K562 (cell line): ENCODE results near the gene LRRC74B. TPM values are rescaled to one million over a fixed set of nuclear protein-coding genes. Genes with fewer than 3 reads are reported as not detected.
A peak's percentile ranks its signal among the peaks of the same experiment; 100 is the strongest.

Experiments
- ATAC-seq: fragments of 200-7000 bp; cut with Tn5 transposase; 3 replicates; pipeline ENCODE4 v1.9.1; 2020; ENCODE audit warnings: moderate library complexity
- BruUV-seq: library from RNA; stranded (reverse); fragments of 400-500 nt; replicated peaks from 2 replicates; lab custom pipeline; 2021; lab: Mats Ljungman, UMichigan
- CTCF ChIA-PET: fragments of 300-600 bp; formaldehyde crosslinking; extraction: SDS; loops from one replicate; lab custom pipeline; 2021; ENCODE audit warnings: low intra/inter-chr PET ratio; lab: Yijun Ruan, JAX
- POLR2A ChIA-PET: fragments of 300-600, 350-650 bp; sonication (Branson Sonifier 250); formaldehyde crosslinking; extraction: SDS; loops from one replicate; lab custom pipeline; 2021; ENCODE audit warnings: antibody characterized with exemption, inconsistent platforms; lab: Yijun Ruan, JAX
- DNase-seq, 4 experiments: peaks; one replicate each; pipeline versions ENCODE4 v3.0.0 to v3.0.0-alpha.2; 2011 to 2018; ENCODE audit warnings: low spot score in 3 of 4, mixed read lengths in 3 of 4; ENCODE audit errors: extremely low read depth in 1 of 4
- FAIRE-seq: peaks from 2 replicates; lab custom pipeline; 2011; peaks lifted over from hg19 to GRCh38; lab: Jason Lieb, UNC
- H2AFZ ChIP-seq: 2 replicates; pipeline ENCODE4 v1.6.0; 2011; ENCODE audit warnings: low read depth, low read length, control low read depth, inconsistent platforms
- H3K27ac ChIP-seq: fragments of 200-600 bp; 3 replicates; pipeline ENCODE4 v1.8.0; 2011; ENCODE audit warnings: low read depth, mild to moderate bottlenecking, control low read depth, inconsistent platforms, low read length, moderate library complexity, mixed read lengths; ENCODE audit errors: extremely low read depth
- H3K27me3 ChIP-seq, 2 experiments: fragments of 300-600 bp in 1 of 2; 2 replicates in 1 of 2; 3 replicates in 1 of 2; pipeline versions ENCODE4 v1.6.0 to v1.8.0; 2011; ENCODE audit warnings: inconsistent platforms in 2 of 2, low read length in 2 of 2, mild to moderate bottlenecking in 1 of 2, mixed read lengths in 1 of 2, moderate library complexity in 1 of 2; ENCODE audit not compliant: control insufficient read depth in 2 of 2, insufficient read depth in 2 of 2
- H3K36me3 ChIP-seq: fragments of 300-600 bp; 3 replicates; pipeline ENCODE4 v1.8.0; 2011; ENCODE audit warnings: mild to moderate bottlenecking, low read length, inconsistent platforms; ENCODE audit not compliant: control insufficient read depth, insufficient read depth
- H3K4me1 ChIP-seq, 2 experiments: fragments of 200-600 bp in 1 of 2; replicated peaks in 1 of 2; 2 replicates in 1 of 2; 3 replicates in 1 of 2; pipeline versions ENCODE4 v1.5.1 to v1.8.0; 2011; ENCODE audit warnings: inconsistent platforms in 2 of 2, low read length in 2 of 2, mild to moderate bottlenecking in 1 of 2, mixed read lengths in 1 of 2, moderate library complexity in 1 of 2; ENCODE audit not compliant: control insufficient read depth in 2 of 2, insufficient read depth in 2 of 2
- H3K4me2 ChIP-seq: 2 replicates; pipeline ENCODE4 v1.6.1; 2011; ENCODE audit warnings: low read length, control low read depth, inconsistent platforms, mixed read lengths; ENCODE audit not compliant: insufficient read depth
- H3K4me3 ChIP-seq: fragments of 200-600 bp; sonication (generic), shearing (Covaris generic); 2 replicates; pipeline ENCODE4 v1.5.1; 2016; ENCODE audit warnings: control low read depth, inconsistent platforms
- H3K79me2 ChIP-seq: fragments of 200-600 bp; 3 replicates; pipeline ENCODE4 v1.8.0; 2011; ENCODE audit warnings: low read length, inconsistent platforms; ENCODE audit not compliant: control insufficient read depth, insufficient read depth
- H3K9ac ChIP-seq, 2 experiments: 2 replicates each; pipeline versions ENCODE4 v1.6.0 to v1.6.1; 2011; ENCODE audit warnings: low read depth in 2 of 2, low read length in 2 of 2, control low read depth in 1 of 2, inconsistent platforms in 1 of 2, mild to moderate bottlenecking in 1 of 2, mixed read lengths in 1 of 2; ENCODE audit not compliant: insufficient read depth in 1 of 2
- H3K9me1 ChIP-seq: one replicate; pipeline ENCODE4 v1.6.0; 2011; ENCODE audit warnings: inconsistent platforms, mild to moderate bottlenecking, low read length, moderate library complexity; ENCODE audit not compliant: control insufficient read depth, insufficient read depth
- H3K9me3 ChIP-seq: replicated peaks from 2 replicates; pipeline ENCODE4 v1.5.1; 2011; ENCODE audit warnings: low read depth, low read length, inconsistent platforms; ENCODE audit not compliant: control insufficient read depth, insufficient read depth
- H4K20me1 ChIP-seq: replicated peaks from 2 replicates; pipeline ENCODE4 v1.6.1; 2011; ENCODE audit warnings: low read length, inconsistent platforms, mixed read lengths; ENCODE audit not compliant: control insufficient read depth, insufficient read depth
- ARID3B ChIP-seq: fragments of 250-450 bp; sonication (Bioruptor Pico); IDR thresholded peaks from 2 replicates; pipeline ENCODE4 v1.4.0; 2020; ENCODE audit warnings: borderline replicate concordance
- ETV6 ChIP-seq, 3 experiments: fragments of 150-350 bp in 1 of 3; sonication (generic) in 1 of 3; formaldehyde crosslinking in 1 of 3; IDR thresholded peaks; 2 replicates each; pipeline versions ENCODE4 v1.6.1 to v1.8.0; 2014 to 2022; ENCODE audit warnings: borderline replicate concordance in 2 of 3, low read depth in 2 of 3, antibody characterized with exemption in 1 of 3, low read length in 1 of 3, mild to moderate bottlenecking in 1 of 3, missing genetic modification reagents in 1 of 3
- FOXK1 ChIP-seq: sonication (generic); formaldehyde crosslinking; IDR thresholded peaks from 2 replicates; pipeline ENCODE4 v1.8.0; 2022; ENCODE audit warnings: missing genetic modification reagents, mild to moderate bottlenecking, borderline replicate concordance
- FOXP1 ChIP-seq: sonication (generic); formaldehyde crosslinking; IDR thresholded peaks from 2 replicates; pipeline ENCODE4 v1.8.0; 2022; ENCODE audit warnings: mild to moderate bottlenecking, missing genetic modification reagents
- JUN ChIP-seq, 2 experiments: sonication (generic) in 1 of 2; formaldehyde crosslinking in 1 of 2; IDR thresholded peaks; 2 replicates each; pipeline versions ENCODE4 v1.6.1 to v1.8.0; 2012 to 2022; ENCODE audit warnings: borderline replicate concordance in 2 of 2, mild to moderate bottlenecking in 2 of 2, improper control_type of control experiment in 1 of 2, low read depth in 1 of 2, low read length in 1 of 2, missing genetic modification reagents in 1 of 2
- JUND ChIP-seq, 2 experiments: IDR thresholded peaks; 2 replicates in 1 of 2; 3 replicates in 1 of 2; pipeline ENCODE4 v1.6.1; 2011; ENCODE audit warnings: borderline replicate concordance in 2 of 2, low read depth in 2 of 2, low read length in 2 of 2, improper control_type of control experiment in 1 of 2, missing biosample characterization in 1 of 2, missing genetic modification characterization in 1 of 2, missing genetic modification reagents in 1 of 2
- POLR2H ChIP-seq: IDR thresholded peaks from 2 replicates; pipeline ENCODE4 v1.6.1; 2016; ENCODE audit warnings: missing genetic modification characterization, low read depth, mild to moderate bottlenecking, control low read depth, missing compliant biosample characterization, moderate library complexity
- TSHZ1 ChIP-seq: fragments of 250-450 bp; sonication (Bioruptor Pico); IDR thresholded peaks from 2 replicates; pipeline ENCODE4 v1.4.0; 2020; ENCODE audit warnings: mild to moderate bottlenecking, moderate library complexity
- ZNF740 ChIP-seq, 3 experiments: fragments of 200-800 bp in 1 of 3; sonication (Bioruptor generic) in 1 of 3; sonication (generic) in 1 of 3; formaldehyde crosslinking in 1 of 3; IDR thresholded peaks; 2 replicates each; pipeline versions ENCODE4 v1.6.1 to v1.8.0; 2016 to 2022; ENCODE audit warnings: mild to moderate bottlenecking in 2 of 3, missing compliant biosample characterization in 2 of 3, missing genetic modification characterization in 2 of 3, missing genetic modification reagents in 1 of 3
- WGBS: fragments of 100-300 bp; shearing (Covaris generic); methylation state at CpG from one replicate; pipeline ENCODE4 v1.1.6; 2016; ENCODE audit warnings: low coverage, mixed read lengths; ENCODE audit not compliant: insufficient coverage; ENCODE audit errors: missing lambda C conversion rate; 5-methylcytosine and 5-hydroxymethylcytosine counted together
- in situ Hi-C: fragments of 300-500 bp; cut with MboI; formaldehyde crosslinking; loops from 4 replicates; pipeline ENCODE4 v1.15.0; 2018; ENCODE audit warnings: inconsistent platforms, mixed read lengths
- intact Hi-C: fragments of 100-400 bp; cut with micrococcal nuclease; formaldehyde crosslinking; loops from 2 replicates; pipeline ENCODE4 v1.14.2; 2022
- polyA plus RNA-seq, 8 experiments: library from polyadenylated mRNA; depleted of rRNA in 4 of 8; stranded (reverse) in 5 of 8; unstranded in 3 of 8; fragments of >200 nt; fragmentation: Nextera tagmentation in 2 of 8; fragmentation: Illumina TruSeq in 1 of 8; extraction: Ambion mirVana in 2 of 8; extraction: Trizol in 1 of 8; gene quantifications; 2 replicates each; pipeline versions ENCODE4 v1.2.1 to v1.2.3, GENCODE V29; 2011 to 2014; ENCODE audit warnings: inconsistent platforms in 1 of 8, missing spikeins in 1 of 8
- total RNA-seq, 7 experiments: library from RNA; depleted of rRNA in 6 of 7; stranded (reverse); fragments of >200 nt in 6 of 7; fragmentation: Illumina TruSeq in 2 of 7; extraction: Trizol in 2 of 7; gene quantifications; 2 replicates each; pipeline versions ENCODE4 v1.2.1 to v1.2.3, GENCODE V29; 2011 to 2021; ENCODE audit warnings: low replicate concordance in 1 of 7

The LRRC74B gene
- total and polyA plus RNA-seq, 9 of the 15 experiments (the other 6 are each of a cell fraction or from before 2014, with no cell fraction given): not detected

- intact Hi-C loops: no loop called here
- ChIA-PET POLR2A (interaction anchor here (1.3 kb wide), 1 partner anchor 11 kb away, joined by 5 read pairs; no protein-coding TSS in a partner anchor), CTCF (no interaction called here)
- Histone ChIP-seq H3K9me1 (no peaks in the 10 kb centered on the region), H3K4me2 (no peak overlapping the region), H2AFZ (no peak overlapping the region), H3K4me3 (no peak overlapping the region), H3K4me1 (peaks cover 3 to 15% of the 10 kb centered on the region in 2 experiments; a peak in 3 of 5 replicates), H3K79me2 (no peaks in the 10 kb centered on the region), H3K27me3 (peaks cover 11 to 12% of the 10 kb centered on the region in 2 experiments; a peak in 4 of 5 replicates), H3K9me3 (0 out of 2 replicates have a peak, but pooled peaks cover 5% of the 10 kb centered on the region), H3K27ac (no peak overlapping the region), H3K9ac (no peak overlapping the region; a peak in 1 of 4 replicates), H4K20me1 (no peaks in the 10 kb centered on the region; the same call in 1 of the 2 replicates), H3K36me3 (no peaks in the 10 kb centered on the region)
- in situ Hi-C loops: loop anchor here (5.0 to 10.0 kb wide), 2 partner anchors 37 to 440 kb away; no protein-coding TSS in a partner anchor
- ATAC-seq (peak; percentile 5; the same call in 2 of the 3 replicates), FAIRE-seq (no peak), DNase-seq (peak in 2 of 4 experiments; percentile 21 to 24)
- BruUV-seq: no TSS peak
- WGBS: 10% methylated on average over 5 of the region's 5 CpGs
- TF ChIP-seq FOXP1 (0 out of 2 replicates have a peak, but pooled peaks have one; percentile 69), JUND (IDR thresholded peaks at IDR 0.05; ENCODE audit: borderline replicate concordance, low read depth, low read length) (no peak), JUND (tag; IDR thresholded peaks at IDR 0.05; ENCODE audit: borderline replicate concordance, low read depth, low read length) (no peak), FOXK1 (CRISPR knock-in tag) (peak; percentile 67; the same call in 1 of the 2 replicates), JUN (IDR thresholded peaks at IDR 0.05; ENCODE audit: borderline replicate concordance, low read depth, low read length) (no peak), JUN (CRISPR knock-in tag; IDR thresholded peaks at IDR 0.05; ENCODE audit: borderline replicate concordance) (peak; percentile 75; the same call in 1 of the 2 replicates), ETV6 (IDR thresholded peaks at IDR 0.05; ENCODE audit: borderline replicate concordance in 1 of 2, low read depth in 2 of 2, low read length in 1 of 2) (0 out of 4 replicates have a peak, but pooled peaks of 1 of the 2 experiments have one; percentile 35), ETV6 (CRISPR knock-in tag; IDR thresholded peaks at IDR 0.05; ENCODE audit: borderline replicate concordance) (0 out of 2 replicates have a peak, but pooled peaks have one; percentile 28), POLR2H (tag) (no peak), TSHZ1 (no peak), ARID3B (CRISPR knock-in tag) (0 out of 2 replicates have a peak, but pooled peaks have one; percentile 63), ZNF740 (CRISPR knock-in tag; IDR thresholded peaks at IDR 0.05) (no peak), ZNF740 (tag; IDR thresholded peaks at IDR 0.05) (0 out of 4 replicates have a peak, but pooled peaks of 1 of the 2 experiments have one; percentile 23)
These were observed 49.4 kb downstream of the LRRC74B start for GRCh38 chr22:21094911-21095772.
